ENCODE results near the gene CGB7.

CGB7 gene

GRCh38 chr19:49057636-49058234, at the start of gene CGB7:
CGB7 (minus strand) TSS chr19:49057749; CDS start chr19:49055375, 2,374 bp downstream.
- peak; percentile 52 for DNase-seq

GRCh38 chr19:49106648-49107135, 49.1 kb upstream of the CGB7 start:
- peak; percentile 16 for DNase-seq

GRCh38 chr19:49104229-49104864, 46.8 kb upstream of the CGB7 start:
- DNase-seq, result no peak

GRCh38 chr19:49103331-49104085, 46.0 kb upstream of the CGB7 start:
- no peak for DNase-seq

- DNase-seq, result no peak
Measured at GRCh38 chr19:49102303-49102702, 44.8 kb upstream of the CGB7 start.

- DNase-seq, result no peak
Measured at GRCh38 chr19:49101160-49101559, 43.6 kb upstream of the CGB7 start.

GRCh38 chr19:49098795-49099194, 41.2 kb upstream of the CGB7 start:
- no peak for DNase-seq

- peak; percentile 67 for DNase-seq
Measured at GRCh38 chr19:49097453-49098288, 40.1 kb upstream of the CGB7 start.

GRCh38 chr19:49094505-49095482, 37.2 kb upstream of the CGB7 start:
- DNase-seq, result no peak

GRCh38 chr19:49092686-49093085, 35.1 kb upstream of the CGB7 start:
- no peak for DNase-seq

- no peak for DNase-seq
Measured at GRCh38 chr19:49091391-49092038, 34.0 kb upstream of the CGB7 start.

- DNase-seq, result no peak
Measured at GRCh38 chr19:49086296-49086695, 28.7 kb upstream of the CGB7 start.

GRCh38 chr19:49085868-49086232, 28.3 kb upstream of the CGB7 start:
- DNase-seq, result no peak

GRCh38 chr19:49085020-49085867, 27.7 kb upstream of the CGB7 start, which contains the start of gene SNRNP70:
SNRNP70 (plus strand) TSS chr19:49085451; CDS start chr19:49086415, 964 bp downstream.
- peak; percentile 99 for DNase-seq

- no peak for DNase-seq
Measured at GRCh38 chr19:49084206-49085019, 26.9 kb upstream of the CGB7 start.

- DNase-seq, result no peak
Measured at GRCh38 chr19:49081273-49081672, 23.7 kb upstream of the CGB7 start.

- DNase-seq, result no peak
Measured at GRCh38 chr19:49080392-49080791, 22.8 kb upstream of the CGB7 start.

GRCh38 chr19:49074869-49075268, 17.3 kb upstream of the CGB7 start:
- DNase-seq, result peak; percentile 41
